ENCODE results near the gene GJB1. TPM values are rescaled to one million over a fixed set of nuclear protein-coding genes. Genes with fewer than 3 reads are reported as not detected.
"Not testable (repeated sequence)": the region's sequence is repeated elsewhere in the genome, so short reads cannot be mapped to it uniquely, and the experiment has no call there.

The GJB1 gene
- total RNA-seq, 1 donor from 2014 or later: not detected

GRCh38 chrX:71252221-71252620, 29.2 kb downstream of the GJB1 start:
- Histone ChIP-seq H3K36me3 (ENCODE audit: control insufficient read depth, insufficient read depth, low read length) (peaks cover 2% of the 10 kb centered on the region), H3K4me3 (ENCODE audit: low read depth, low read length) (no peak overlapping the region), H3K27me3 (ENCODE audit: control insufficient read depth, insufficient read depth, low read length) (no peaks in the 10 kb centered on the region)
- DNase-seq (ENCODE audit: low read depth): no peak
- FAIRE-seq: no peak
- TF ChIP-seq CTCF (IDR thresholded peaks at IDR 0.05; ENCODE audit: insufficient read depth, low read length, severe bottlenecking): no peak

DNA sequence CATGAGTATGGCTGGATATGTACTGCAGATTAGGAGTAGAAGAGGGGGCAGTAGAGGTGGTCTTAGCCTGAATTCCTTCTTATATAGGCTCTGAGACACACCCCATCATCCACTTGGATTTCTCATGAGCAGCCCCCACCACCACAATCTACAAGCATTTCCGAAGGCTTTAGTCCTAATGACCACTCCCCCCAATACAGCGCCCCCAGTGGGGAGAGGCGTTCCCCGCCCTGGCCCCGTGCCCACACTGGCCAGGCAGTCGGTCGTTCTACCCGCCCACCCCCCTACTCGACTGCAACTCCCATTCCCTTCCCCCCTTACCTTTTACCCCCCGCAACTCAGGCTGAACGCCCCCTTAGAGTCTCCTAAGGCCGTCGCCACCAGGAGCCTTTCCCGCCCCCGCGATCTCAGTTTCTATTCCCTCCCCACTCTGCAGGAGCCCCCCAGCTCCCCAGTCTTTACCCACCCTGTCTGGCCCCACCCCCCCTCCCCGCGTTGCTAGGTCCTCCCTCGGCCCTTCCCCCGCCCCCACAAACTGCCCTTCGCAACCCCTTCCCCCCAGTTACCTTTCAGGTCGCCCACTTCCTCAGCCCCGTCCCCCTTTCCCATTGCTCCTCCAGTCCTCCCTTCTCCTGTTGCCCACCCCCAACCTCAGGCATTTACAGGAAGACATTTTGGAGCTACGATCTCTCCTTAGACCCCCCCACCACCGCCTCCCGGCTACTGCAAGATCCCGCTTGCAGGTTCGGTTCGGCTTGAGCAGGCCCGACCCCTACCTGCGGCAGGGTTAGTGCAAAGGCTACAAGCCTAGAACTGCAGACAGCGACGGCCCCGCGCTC, 30.4 kb downstream of the GJB1 start:
- FAIRE-seq (no peak), DNase-seq (ENCODE audit: low read depth) (no peak)
- H3K4me3 ChIP-seq (ENCODE audit: low read depth, low read length): peak overlapping the region; percentile 69
- H3K36me3 ChIP-seq (ENCODE audit: control insufficient read depth, insufficient read depth, low read length): peaks cover under 1% of the 10 kb centered on the region
- no peaks in the 10 kb centered on the region for H3K27me3 ChIP-seq (ENCODE audit: control insufficient read depth, insufficient read depth, low read length)
- peak; percentile 65 for TF ChIP-seq CTCF (IDR thresholded peaks at IDR 0.05; ENCODE audit: insufficient read depth, low read length, severe bottlenecking)

GRCh38 chrX:71254092-71254963, 31.3 kb downstream of the GJB1 start, which contains the start of gene ZMYM3:
ZMYM3 (minus strand) TSS chrX:71254140; CDS start chrX:71253255, 885 bp downstream.
- peak; percentile 44 for DNase-seq (ENCODE audit: low read depth)
- Histone ChIP-seq H3K36me3 (ENCODE audit: control insufficient read depth, insufficient read depth, low read length) (no peaks in the 10 kb centered on the region), H3K4me3 (ENCODE audit: low read depth, low read length) (peak within 1 kb of the TSS; percentile 69), H3K27me3 (ENCODE audit: control insufficient read depth, insufficient read depth, low read length) (no peaks in the 10 kb centered on the region)
- no peak for TF ChIP-seq CTCF (IDR thresholded peaks at IDR 0.05; ENCODE audit: insufficient read depth, low read length, severe bottlenecking)
- FAIRE-seq: no peak

DNA sequence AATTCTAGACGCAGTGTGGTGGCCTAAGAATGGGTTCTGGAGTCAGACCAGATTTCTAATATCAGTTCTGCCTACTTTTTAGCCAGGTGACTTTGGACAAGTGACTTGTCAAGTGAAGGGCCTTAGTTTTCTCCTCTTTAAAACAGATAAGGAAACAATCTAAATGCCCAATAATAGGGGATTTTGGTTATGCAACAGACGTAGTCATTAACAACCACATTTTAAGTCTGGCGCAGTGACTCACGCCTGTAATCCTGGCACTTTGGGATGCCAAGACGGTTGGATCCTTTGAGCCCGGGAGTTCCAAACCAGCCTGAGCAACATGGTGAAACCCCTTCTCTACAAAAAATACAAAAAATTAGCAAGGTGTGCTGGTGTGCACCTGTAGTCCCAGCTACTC, 33.0 kb downstream of the GJB1 start:
- TF ChIP-seq CTCF (IDR thresholded peaks at IDR 0.05; ENCODE audit: insufficient read depth, low read length, severe bottlenecking): no peak
- Histone ChIP-seq H3K4me3 (ENCODE audit: low read depth, low read length) (no peak overlapping the region), H3K27me3 (ENCODE audit: control insufficient read depth, insufficient read depth, low read length) (no peaks in the 10 kb centered on the region), H3K36me3 (ENCODE audit: control insufficient read depth, insufficient read depth, low read length) (no peaks in the 10 kb centered on the region)
- peak; percentile 13 for DNase-seq (ENCODE audit: low read depth)
- no peak for FAIRE-seq

- Histone ChIP-seq H3K4me3 (ENCODE audit: low read depth, low read length) (no peak overlapping the region), H3K36me3 (ENCODE audit: control insufficient read depth, insufficient read depth, low read length) (no peaks in the 10 kb centered on the region), H3K27me3 (ENCODE audit: control insufficient read depth, insufficient read depth, low read length) (no peaks in the 10 kb centered on the region)
- TF ChIP-seq CTCF (IDR thresholded peaks at IDR 0.05; ENCODE audit: insufficient read depth, low read length, severe bottlenecking): no peak
- DNase-seq (ENCODE audit: low read depth) (no peak), FAIRE-seq (no peak)
These were observed 33.8 kb downstream of the GJB1 start for GRCh38 chrX:71256856-71257255.

GRCh38 chrX:71268624-71269023, 45.6 kb downstream of the GJB1 start:
- H3K4me3 ChIP-seq (ENCODE audit: low read depth, low read length); H3K27me3 ChIP-seq (ENCODE audit: control insufficient read depth, insufficient read depth, low read length); DNase-seq (ENCODE audit: low read depth); H3K36me3 ChIP-seq (ENCODE audit: control insufficient read depth, insufficient read depth, low read length); FAIRE-seq: not testable (repeated sequence)
